ENCODE measurements around the gene GDF15. TPM values are rescaled to one million over a fixed set of nuclear protein-coding genes. Genes with fewer than 3 reads are reported as not detected.

The GDF15 gene
- total RNA-seq, 1 experiment from 2014 or later: 425 TPM

DNA sequence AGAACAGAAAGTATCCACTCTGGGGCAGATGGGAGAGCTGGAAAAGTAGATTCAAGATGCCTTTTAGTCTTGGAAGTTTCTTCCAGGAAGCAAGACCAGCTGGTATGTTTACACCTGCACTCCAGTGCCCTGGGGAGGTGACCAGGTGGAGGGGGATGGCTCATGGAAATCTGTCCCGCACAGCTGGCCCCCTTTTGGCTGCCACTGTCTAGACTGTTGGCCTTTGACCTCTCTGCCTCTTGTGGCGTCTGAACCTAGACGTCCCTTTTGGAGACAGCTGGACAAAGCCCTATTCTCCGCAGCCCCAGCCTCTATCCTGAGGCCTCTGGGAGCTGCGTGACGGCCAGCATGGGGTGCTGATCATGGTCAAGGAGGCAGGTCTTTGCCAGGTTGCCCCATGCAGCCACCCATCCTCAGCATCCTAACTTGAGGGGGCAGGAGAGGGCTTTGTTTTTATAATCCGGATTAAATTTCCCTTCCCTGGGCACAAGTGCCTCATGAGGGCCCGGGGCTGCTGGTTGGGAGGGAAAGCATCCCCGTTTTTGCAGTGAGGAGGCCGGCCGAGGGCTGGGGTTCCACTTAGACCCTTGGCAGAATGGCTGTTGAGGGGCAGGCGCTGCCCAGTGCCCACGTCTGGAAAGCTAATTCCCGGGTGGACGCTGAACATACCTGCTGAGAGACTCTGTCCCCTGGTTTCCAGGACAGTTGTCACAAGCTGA is 17.3 kb upstream of the GDF15 start:
- Histone ChIP-seq H3K4me2 (ENCODE audit: low read length) (no peak overlapping the region), H3K36me3 (ENCODE audit: control insufficient read depth in 1 of 2, insufficient read depth in 2 of 2, low read length in 2 of 2) (no peaks in the 10 kb centered on the region), H2AFZ (ENCODE audit: low read depth, low read length, poor library complexity, severe bottlenecking) (no peak overlapping the region), H3K9ac (ENCODE audit: low read length) (no peak overlapping the region), H3K27ac (ENCODE audit: low read depth, low read length) (no peak overlapping the region; the same call in 1 of the 2 replicates), H3K4me3 (replicated peaks in 1 of 2; ENCODE audit: low read depth in 1 of 2, low read length in 2 of 2) (no peak overlapping the region), H3K9me3 (ENCODE audit: control insufficient read depth in 1 of 2, insufficient read depth in 1 of 2, low read depth in 1 of 2, low read length in 2 of 2) (no peaks in the 10 kb centered on the region), H3K4me1 (ENCODE audit: control insufficient read depth in 1 of 2, insufficient read depth in 2 of 2, low read length in 2 of 2) (peaks cover 45 to 58% of the 10 kb centered on the region in 2 experiments), H3K79me2 (ENCODE audit: insufficient read depth, low read length) (no peaks in the 10 kb centered on the region), H3K9me2 (ENCODE audit: insufficient read depth) (no peaks in the 10 kb centered on the region), H3K27me3 (ENCODE audit: insufficient read depth, low read length) (no peaks in the 10 kb centered on the region), H4K20me1 (ENCODE audit: insufficient read depth) (no peaks in the 10 kb centered on the region)
- DNase-seq (ENCODE audit: low read depth, low spot score): no peak
- no peak for ATAC-seq
- CTCF ChIA-PET: interaction anchor here (0.7 kb wide), 1 partner anchor 40 kb away, joined by 3 read pairs; no protein-coding TSS in a partner anchor
- intact Hi-C loops (cut with micrococcal nuclease): no loop called here
- TF ChIP-seq POLR2AphosphoS5 (IDR thresholded peaks at IDR 0.05; ENCODE audit: low read depth, low read length) (no peak), EGR1 (IDR thresholded peaks at IDR 0.05; ENCODE audit: low read depth) (no peak), TCF7L2 (IDR thresholded peaks at IDR 0.05; ENCODE audit: borderline replicate concordance, extremely low read depth, insufficient read depth, insufficient read length) (no peak), JUND (IDR thresholded peaks at IDR 0.05) (no peak), POLR2A (IDR thresholded peaks at IDR 0.05; ENCODE audit: borderline replicate concordance, extremely low read depth, insufficient read depth, insufficient read length) (no peak), YY1 (IDR thresholded peaks at IDR 0.05; ENCODE audit: extremely low read depth, insufficient replicate concordance, low read depth, low read length) (no peak), ZFX (IDR thresholded peaks at IDR 0.05) (no peak), CBX3 (IDR thresholded peaks at IDR 0.05; ENCODE audit: low read depth) (no peak), SRF (IDR thresholded peaks at IDR 0.05; ENCODE audit: low read depth) (no peak), RAD21 (IDR thresholded peaks at IDR 0.05; ENCODE audit: low read depth) (no peak), SIN3A (IDR thresholded peaks at IDR 0.05; ENCODE audit: low read depth) (no peak), ZNF274 (IDR thresholded peaks at IDR 0.05; ENCODE audit: low read depth, low read length) (no peak), REST (IDR thresholded peaks at IDR 0.05; ENCODE audit: low read depth) (no peak), EZH2 (IDR thresholded peaks at IDR 0.05) (no peak), CEBPB (IDR thresholded peaks at IDR 0.05; ENCODE audit: low read depth) (no peak), EZH2phosphoT487 (IDR thresholded peaks at IDR 0.05; ENCODE audit: borderline replicate concordance) (no peak)
- TF ChIP-seq, protein P1, sequence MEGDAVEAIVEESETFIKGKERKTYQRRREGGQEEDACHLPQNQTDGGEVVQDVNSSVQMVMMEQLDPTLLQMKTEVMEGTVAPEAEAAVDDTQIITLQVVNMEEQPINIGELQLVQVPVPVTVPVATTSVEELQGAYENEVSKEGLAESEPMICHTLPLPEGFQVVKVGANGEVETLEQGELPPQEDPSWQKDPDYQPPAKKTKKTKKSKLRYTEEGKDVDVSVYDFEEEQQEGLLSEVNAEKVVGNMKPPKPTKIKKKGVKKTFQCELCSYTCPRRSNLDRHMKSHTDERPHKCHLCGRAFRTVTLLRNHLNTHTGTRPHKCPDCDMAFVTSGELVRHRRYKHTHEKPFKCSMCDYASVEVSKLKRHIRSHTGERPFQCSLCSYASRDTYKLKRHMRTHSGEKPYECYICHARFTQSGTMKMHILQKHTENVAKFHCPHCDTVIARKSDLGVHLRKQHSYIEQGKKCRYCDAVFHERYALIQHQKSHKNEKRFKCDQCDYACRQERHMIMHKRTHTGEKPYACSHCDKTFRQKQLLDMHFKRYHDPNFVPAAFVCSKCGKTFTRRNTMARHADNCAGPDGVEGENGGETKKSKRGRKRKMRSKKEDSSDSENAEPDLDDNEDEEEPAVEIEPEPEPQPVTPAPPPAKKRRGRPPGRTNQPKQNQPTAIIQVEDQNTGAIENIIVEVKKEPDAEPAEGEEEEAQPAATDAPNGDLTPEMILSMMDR (IDR thresholded peaks at IDR 0.05 in 2 of 3, conservative IDR thresholded peaks at IDR 0.05 in 1 of 3; ENCODE audit: borderline replicate concordance in 1 of 3, insufficient read depth in 1 of 3, low read depth in 2 of 3, low read length in 2 of 3): no peak
- TF ChIP-seq, protein P2, sequence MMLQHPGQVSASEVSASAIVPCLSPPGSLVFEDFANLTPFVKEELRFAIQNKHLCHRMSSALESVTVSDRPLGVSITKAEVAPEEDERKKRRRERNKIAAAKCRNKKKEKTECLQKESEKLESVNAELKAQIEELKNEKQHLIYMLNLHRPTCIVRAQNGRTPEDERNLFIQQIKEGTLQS (IDR thresholded peaks at IDR 0.05): no peak
- TF ChIP-seq, protein P3, sequence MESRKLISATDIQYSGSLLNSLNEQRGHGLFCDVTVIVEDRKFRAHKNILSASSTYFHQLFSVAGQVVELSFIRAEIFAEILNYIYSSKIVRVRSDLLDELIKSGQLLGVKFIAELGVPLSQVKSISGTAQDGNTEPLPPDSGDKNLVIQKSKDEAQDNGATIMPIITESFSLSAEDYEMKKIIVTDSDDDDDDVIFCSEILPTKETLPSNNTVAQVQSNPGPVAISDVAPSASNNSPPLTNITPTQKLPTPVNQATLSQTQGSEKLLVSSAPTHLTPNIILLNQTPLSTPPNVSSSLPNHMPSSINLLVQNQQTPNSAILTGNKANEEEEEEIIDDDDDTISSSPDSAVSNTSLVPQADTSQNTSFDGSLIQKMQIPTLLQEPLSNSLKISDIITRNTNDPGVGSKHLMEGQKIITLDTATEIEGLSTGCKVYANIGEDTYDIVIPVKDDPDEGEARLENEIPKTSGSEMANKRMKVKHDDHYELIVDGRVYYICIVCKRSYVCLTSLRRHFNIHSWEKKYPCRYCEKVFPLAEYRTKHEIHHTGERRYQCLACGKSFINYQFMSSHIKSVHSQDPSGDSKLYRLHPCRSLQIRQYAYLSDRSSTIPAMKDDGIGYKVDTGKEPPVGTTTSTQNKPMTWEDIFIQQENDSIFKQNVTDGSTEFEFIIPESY (IDR thresholded peaks at IDR 0.05; ENCODE audit: extremely low read depth, insufficient replicate concordance, low read length): no peak
- TF ChIP-seq, protein P4, sequence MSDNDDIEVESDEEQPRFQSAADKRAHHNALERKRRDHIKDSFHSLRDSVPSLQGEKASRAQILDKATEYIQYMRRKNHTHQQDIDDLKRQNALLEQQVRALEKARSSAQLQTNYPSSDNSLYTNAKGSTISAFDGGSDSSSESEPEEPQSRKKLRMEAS (IDR thresholded peaks at IDR 0.05): no peak
- RAD21 ChIA-PET (ENCODE audit: low non-redundant PET in 1 of 2, low total read pairs in 2 of 2, uncharacterized antibody in 2 of 2, unreplicated experiment in 2 of 2): no interaction called here
- POLR2A ChIA-PET: interaction anchor here (1.1 to 9.1 kb wide), 3 partner anchors 12 to 21 kb away, joined by 4 to 58 read pairs (median 6); partner anchors contain the start of gene GDF15
- BruUV-seq (replicated peaks): no TSS peak

Data from HCT116 (cell line).